ENCODE measurements around the gene CDO1.

The CDO1 gene

GRCh38 chr5:115772731-115773475, 43.6 kb downstream of the CDO1 start:
- TF ChIP-seq, protein P1, sequence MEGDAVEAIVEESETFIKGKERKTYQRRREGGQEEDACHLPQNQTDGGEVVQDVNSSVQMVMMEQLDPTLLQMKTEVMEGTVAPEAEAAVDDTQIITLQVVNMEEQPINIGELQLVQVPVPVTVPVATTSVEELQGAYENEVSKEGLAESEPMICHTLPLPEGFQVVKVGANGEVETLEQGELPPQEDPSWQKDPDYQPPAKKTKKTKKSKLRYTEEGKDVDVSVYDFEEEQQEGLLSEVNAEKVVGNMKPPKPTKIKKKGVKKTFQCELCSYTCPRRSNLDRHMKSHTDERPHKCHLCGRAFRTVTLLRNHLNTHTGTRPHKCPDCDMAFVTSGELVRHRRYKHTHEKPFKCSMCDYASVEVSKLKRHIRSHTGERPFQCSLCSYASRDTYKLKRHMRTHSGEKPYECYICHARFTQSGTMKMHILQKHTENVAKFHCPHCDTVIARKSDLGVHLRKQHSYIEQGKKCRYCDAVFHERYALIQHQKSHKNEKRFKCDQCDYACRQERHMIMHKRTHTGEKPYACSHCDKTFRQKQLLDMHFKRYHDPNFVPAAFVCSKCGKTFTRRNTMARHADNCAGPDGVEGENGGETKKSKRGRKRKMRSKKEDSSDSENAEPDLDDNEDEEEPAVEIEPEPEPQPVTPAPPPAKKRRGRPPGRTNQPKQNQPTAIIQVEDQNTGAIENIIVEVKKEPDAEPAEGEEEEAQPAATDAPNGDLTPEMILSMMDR (IDR thresholded peaks at IDR 0.05; ENCODE audit: insufficient read depth, missing control alignments), result no peak
- FAIRE-seq (no peak), DNase-seq (ENCODE audit: insufficient read length, low spot score) (no peak)

GRCh38 chr5:115770466-115770865, 46.0 kb downstream of the CDO1 start:
- TF ChIP-seq, protein P1 (IDR thresholded peaks at IDR 0.05; ENCODE audit: insufficient read depth, missing control alignments), result peak; percentile 10
- FAIRE-seq (no peak), DNase-seq (ENCODE audit: insufficient read length, low spot score) (no peak)

DNA sequence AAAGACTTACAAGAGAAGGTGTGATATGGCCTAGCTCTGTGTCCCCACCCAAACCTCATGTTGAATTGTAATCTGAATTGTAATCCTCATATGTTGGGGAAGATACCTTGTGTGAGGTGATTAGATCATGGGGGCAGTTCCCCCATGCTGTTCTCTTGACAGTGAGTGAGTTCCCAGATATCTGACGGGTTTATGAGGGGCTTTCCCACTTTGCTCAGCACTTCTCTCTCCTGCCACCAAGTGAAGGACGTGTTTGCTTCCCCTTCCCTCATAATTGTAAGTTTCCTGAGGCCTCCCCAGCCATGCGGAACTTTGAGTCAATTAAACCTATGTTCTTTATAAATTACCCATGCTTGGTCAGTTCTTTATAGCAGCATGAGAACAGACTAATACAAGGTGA, 49.0 kb downstream of the CDO1 start:
- TF ChIP-seq, protein P1 (IDR thresholded peaks at IDR 0.05; ENCODE audit: insufficient read depth, missing control alignments), result no peak
- no peak for FAIRE-seq
- DNase-seq (ENCODE audit: insufficient read length, low spot score), result no peak

GRCh38 chr5:115766608-115767007, 49.9 kb downstream of the CDO1 start:
- DNase-seq (ENCODE audit: insufficient read length, low spot score) (no peak), FAIRE-seq (no peak)
- TF ChIP-seq, protein P1 (IDR thresholded peaks at IDR 0.05; ENCODE audit: insufficient read depth, missing control alignments), result no peak

GRCh38 chr5:115758356-115758755, 58.1 kb downstream of the CDO1 start:
- no peak for DNase-seq (ENCODE audit: insufficient read length, low spot score)

DNA sequence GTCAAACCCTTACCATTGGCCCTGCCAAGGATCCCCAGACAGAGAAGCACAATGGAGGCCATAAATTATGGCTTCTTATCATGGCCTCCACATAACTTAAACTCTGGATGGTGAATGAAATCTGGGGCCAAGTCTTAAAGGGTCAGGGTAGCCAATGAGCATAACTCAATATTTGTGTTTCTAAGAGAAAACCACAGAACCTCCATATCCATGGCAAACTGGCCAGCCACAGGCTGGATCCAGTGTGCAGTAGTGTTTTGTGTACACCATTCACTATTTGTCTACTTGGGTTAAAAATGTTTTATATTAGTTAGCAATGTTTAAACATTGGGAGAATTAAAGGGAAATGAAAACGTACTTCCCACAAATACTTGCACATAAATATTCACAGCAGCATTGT, 60.8 kb downstream of the CDO1 start:
- no peak for FAIRE-seq
- DNase-seq (ENCODE audit: insufficient read length, low spot score), result no peak
- TF ChIP-seq, protein P1 (IDR thresholded peaks at IDR 0.05; ENCODE audit: insufficient read depth, missing control alignments), result no peak

More at GRCh38 chr5:115758356-115758755, 58.1 kb downstream of the CDO1 start:
- FAIRE-seq, result no peak
- TF ChIP-seq, protein P1 (IDR thresholded peaks at IDR 0.05; ENCODE audit: insufficient read depth, missing control alignments), result no peak
